NCI-H226 (cell line): Measurements from ENCODE around the gene FOXP2.
"Not testable (repeated sequence)": the region's sequence is repeated elsewhere in the genome, so short reads cannot be mapped to it uniquely, and the experiment has no call there.

Experiments
- DNase-seq: peaks from one replicate; pipeline ENCODE4 v3.0.0-alpha.2; 2015

The FOXP2 gene

DNA sequence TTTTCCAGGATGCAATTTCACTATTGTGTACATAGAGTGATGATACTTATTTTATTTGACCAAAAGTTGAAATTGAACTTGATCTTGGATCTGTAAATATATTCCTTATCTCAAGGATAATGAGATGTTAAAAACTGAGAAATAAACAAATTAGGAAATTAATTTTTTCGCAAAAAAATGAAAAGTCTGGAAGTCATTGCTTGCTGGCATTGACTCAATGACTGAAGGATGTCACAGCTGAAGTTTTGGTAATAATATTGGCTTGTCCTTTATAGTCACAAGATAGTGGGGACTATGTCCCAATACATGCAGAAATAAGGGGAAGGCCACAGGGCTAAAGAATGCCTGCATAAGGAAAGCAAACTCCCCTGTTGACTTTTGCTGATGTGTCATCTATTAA lies 92.8 kb downstream of the FOXP2 start:
- DNase-seq, result no peak

DNA sequence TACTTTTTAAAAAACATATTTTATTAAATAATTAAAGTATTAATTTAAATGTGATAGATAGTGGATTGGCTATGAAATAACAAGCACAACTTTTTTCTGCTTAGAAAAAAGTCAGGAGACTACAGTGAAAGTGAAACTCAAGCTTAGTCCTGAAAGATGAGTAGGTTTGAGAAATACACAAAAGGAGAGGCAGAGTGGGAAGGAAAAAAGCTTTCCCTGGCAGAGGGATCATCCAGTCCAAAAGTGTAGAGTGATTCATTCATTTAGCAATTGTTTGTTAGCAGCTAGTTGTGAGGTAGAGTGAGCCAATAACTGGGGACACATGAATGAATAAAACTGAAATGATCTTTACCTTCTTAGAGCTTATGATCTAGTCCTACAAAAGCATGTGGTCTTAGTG lies 93.5 kb downstream of the FOXP2 start:
- DNase-seq, result peak; percentile 10

DNA sequence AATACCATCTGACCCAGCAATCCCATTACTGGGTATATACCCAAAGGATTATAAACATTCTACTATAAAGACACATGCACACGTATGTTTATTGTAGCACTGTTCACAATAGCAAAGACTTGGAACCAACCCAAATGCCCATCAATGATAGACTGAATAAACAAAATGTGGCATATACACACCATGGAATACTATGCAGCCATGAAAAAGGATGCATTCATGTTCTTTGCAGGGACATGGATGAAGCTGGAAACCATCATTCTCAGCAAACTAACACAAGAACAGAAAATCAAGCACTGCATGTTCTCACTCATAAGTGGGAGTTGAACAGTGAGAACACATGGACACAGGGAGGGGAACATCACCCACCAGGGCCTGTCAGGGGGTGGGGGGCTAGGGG lies 96.2 kb downstream of the FOXP2 start:
- not testable (repeated sequence) for DNase-seq

DNA sequence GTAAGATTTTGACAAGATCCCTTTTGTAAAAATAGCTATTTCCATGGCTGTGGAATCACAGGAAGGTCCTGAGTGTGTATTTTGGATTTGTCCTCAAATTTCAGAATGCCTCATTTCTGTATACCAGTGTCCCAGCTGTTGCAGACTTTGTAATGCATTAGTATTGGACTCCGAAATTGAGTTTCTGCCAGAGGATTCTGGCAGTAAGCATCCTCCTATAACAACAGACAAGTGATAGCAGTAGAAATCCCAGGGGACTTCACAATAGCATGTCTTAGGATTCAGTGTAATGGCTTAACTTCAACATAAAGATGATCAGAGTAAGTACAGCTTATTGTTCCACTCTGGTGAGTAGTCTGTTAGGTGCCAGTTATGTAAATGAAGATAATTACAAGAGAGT lies 104.6 kb downstream of the FOXP2 start:
- no peak for DNase-seq

DNA sequence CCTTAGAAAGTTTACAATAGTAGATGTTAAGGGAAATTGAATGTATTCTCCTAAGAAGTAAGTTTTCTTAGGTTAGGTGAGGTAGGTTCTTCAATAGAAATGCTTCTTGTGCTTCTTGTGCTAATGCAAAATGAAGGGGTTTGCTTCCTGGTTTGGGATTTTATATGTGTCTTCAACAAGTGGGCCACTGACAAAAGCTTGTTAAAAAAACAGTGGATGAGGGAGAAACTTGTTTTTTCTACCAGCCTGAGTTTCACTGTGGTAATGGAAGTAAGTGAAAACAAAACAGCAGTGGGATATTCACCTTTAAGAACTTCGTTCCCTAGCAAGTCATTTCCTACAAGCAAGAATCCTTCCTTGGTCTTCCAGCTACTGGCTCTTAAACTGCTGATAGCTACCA lies 107.5 kb downstream of the FOXP2 start:
- no peak for DNase-seq

DNA sequence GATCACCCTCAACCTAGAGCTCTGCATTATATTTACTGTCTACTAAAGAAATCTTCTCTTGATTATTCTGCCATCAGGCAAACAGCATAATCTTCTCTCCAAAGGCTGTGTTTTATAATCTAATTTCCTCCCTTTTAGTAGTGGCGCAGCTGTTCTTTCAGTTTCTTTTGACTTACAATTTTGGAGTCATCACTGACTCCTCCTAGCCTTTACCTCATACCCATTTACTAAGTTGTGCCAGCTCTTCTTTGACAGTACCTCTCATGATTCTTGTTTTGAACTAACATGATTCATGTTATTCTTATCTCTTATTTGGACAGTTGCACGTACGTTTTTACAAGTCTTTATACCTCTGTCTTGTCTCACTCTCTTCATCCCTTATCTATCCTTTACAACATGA lies 113.0 kb downstream of the FOXP2 start:
- peak; percentile 32 for DNase-seq

DNA sequence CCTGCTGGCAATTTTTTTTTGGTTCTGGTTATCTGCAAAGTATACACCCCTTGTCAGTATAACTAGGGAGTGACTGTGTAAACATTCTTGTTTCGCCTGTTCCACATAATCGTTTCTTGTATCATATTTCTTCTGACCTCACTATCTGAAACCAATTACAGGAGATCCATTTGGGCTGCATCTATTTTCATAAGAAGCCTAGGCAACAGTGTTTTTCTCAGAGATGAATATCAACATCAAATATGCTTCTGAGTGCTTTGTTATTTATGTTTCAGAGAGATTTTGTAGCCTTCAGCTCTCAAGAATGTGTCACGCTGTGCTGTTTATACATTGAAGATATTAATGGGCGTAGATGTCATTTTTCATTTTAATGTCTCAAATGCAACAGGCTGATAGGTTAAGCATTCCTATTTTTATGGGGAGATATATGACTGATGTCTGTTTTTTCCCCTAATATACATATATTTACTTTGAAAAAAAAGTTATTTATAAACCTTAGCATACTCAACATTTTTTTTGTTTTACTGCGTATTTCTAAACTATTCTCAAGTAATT lies 115.5 kb downstream of the FOXP2 start:
- peak; percentile 60 for DNase-seq

DNA sequence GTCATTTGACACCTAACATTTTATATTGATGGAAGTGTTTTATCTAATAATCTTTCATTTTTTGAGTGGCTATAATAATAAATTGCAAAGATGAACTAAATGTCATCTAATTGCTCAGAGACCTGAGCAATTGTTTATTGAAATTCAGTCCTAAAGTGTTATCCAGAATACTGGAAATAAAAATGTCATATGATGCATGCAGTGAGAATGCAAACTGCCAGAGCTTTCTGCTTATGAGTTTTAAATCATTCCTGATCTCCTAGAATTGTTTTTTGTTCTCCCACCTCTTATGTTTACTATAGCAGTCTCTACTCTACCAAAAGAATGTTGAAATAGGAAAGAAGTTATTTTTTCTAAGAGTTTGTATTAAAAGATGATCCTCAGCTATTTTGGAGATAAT lies 116.7 kb downstream of the FOXP2 start:
- DNase-seq, result no peak

DNA sequence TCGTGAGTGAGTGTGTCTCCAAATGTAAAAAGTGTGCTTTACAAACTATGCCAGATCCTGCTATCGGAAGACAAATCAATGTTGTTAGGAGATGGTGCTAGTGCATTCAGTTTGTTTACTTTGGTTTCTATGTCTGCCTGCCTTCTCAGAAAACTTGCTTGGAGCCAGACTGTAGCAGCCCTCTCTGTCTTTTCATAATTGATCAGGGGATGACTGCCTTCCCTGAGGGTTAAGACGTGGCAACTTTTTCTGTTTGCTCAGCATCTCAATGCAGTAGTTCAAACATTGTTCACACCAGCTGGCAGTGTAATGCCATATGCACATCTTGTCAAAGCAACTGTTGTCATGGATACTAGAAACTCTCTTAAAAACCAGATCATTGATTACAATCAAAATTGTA lies 118.5 kb downstream of the FOXP2 start:
- no peak for DNase-seq

DNA sequence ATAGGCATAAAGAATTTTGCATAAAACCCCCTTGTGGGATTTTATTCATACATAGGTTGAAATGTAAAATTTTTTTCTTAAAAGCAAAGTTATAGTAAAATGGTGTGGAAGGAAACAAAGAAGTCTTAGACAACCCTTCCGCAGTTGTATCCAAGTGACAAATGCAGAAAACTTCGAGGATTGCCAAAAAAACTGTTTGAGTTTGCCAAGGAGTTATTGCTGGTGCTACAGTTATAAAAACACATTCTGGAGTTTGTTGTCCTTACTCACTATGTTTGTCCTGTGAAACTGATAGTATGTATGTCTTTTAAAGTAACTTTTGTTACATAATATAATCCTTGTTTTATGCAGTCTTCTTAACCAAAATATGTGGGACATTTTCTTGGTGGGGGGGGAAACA lies 120.3 kb downstream of the FOXP2 start:
- DNase-seq, result no peak

DNA sequence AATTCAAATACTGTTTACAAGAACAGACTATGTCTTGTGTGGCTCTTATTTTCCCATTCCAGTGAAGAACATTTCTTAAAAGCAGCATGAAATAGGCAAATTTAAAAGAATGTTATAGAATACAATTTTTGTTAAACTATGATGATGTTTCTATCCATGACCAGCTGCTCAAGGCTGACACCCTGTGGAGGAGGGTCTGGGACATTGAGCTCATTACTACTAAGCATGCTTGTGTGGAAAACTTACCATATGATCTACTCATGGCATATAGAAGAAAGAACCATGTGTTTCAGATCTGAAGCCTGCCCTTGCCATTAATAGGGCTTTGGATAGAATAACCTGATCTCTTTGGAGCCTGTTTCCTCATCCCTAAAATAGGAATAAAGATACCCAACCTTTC lies 125.0 kb downstream of the FOXP2 start:
- peak; percentile 6 for DNase-seq

DNA sequence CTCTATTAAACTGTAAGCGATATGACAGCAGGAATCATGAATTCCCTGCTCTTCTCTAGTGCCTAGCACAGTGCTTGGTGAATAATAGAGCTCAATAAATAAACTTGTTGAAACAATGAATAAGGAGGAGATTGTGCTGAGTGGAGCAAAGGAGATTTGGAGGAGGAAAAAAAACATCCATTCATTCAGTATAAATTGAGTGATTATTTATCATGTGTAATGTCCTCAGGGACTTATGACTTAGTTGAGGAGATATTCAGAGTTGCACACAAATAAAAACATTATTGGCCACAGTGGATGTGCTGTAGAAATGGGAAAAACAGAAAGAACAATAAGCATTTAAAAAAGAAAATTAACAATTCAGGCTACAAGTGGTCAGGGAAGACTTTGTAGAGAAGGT lies 125.7 kb downstream of the FOXP2 start:
- DNase-seq, result no peak

DNA sequence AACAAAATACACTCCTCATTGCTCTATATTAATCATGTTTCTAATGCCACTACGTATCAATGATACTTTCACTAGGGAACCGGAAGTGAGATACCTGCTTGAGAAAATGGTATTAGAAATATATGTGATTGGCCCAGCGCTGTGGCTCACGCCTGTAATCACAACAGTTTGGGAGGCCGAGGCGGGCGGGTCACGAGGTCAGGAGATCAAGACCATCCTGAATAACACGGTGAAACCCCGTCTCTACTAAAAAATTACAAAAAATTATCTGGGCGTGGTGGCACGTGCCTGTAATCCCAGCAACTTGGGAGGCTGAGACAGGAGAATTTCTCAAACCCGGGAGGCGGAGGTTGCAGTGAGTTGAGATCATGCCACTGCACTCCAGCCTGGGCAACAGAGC lies 132.7 kb downstream of the FOXP2 start:
- not testable (repeated sequence) for DNase-seq

DNA sequence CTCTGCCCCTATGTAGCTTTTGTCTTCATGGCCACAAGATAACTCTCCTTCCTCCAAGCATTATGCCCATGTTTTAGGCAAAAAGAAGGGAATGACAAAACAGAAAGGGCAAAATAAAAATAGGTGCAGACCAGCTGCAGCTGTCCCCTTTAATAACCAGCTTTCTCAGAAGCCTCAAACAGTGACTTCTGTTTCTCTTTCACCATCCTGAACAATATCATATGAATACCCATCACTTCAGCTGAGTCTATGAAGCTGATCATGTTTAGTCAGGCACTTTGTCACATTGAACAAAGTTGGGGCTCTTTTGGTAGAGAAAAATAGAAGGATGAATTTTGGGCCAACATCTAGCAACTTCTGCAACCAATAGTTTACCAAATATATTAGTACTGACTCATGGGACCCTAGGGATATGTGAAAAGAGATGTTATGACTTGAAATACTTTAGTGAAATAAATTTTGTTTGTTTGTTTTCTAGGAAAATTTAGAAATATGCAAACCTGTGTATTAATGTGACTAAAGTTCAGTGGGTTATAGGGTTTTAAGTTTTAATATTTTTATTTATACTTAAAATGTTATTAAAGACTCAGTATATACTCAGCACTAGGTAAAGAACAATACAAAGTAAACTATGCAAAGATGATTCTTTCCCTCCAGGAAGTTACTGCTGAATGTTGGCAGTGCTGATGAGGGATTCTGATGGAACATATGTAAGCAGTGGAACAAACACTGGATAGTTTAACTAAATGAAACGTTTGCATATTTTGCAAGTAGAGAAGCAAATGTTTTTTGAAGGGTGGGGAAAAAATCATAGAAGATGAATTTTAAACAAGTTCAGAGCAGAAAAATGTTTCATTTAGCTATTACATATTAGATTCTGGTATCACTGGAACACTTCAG lies 133.7 kb downstream of the FOXP2 start:
- no peak for DNase-seq

DNA sequence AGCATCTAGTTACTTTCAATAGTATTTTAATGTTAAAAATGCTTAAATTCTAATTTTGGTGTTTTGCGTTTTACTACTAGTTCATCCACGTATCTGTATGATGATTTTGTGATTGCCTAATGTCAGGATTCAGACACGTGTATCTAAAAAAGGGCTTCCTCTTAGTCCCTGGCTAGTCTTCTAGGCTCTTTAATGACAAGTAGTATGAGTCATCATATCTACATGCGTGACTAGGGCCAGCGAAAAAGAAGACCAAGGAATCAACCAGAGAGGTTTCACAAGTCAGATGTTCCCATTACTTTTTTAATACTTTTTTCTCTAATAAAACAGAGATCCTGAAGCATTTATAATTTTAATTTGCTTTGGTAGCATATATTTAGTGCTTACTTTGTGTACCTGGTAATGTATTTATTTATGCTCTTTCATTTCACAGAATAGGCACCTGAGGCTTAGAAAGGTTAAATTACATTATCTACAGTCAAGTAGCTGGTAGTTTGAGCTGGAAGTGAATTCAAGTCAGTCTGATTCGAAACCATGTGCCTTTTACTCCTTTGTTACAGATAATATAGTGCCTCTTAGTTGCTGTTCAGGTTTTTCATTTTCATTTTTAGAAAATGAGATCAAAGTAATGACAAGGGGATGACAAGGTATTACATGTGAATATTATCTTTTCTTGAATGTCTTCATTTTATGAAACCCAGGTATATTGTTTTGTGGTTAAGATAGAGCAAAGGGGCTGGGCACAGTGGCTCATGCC lies 140.3 kb downstream of the FOXP2 start:
- DNase-seq, result no peak

DNA sequence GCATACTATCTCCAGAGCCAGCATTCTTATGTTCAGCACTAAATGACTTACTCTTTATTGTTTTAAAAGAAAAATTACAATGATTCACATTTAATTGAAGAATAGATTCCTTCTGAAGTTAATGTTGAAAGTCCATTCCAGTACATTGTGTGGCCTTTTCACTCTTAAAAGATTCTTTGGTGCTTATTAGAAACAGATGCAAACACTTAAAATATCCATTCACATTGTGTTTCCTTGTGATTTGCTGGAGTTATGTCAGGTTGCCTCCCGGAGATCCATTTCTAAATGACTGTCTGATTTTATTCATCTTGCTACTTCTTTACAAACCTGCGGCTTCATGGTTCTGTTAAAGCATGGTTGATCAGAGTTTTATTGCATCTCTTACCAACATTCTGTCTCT lies 152.8 kb downstream of the FOXP2 start:
- DNase-seq, result no peak

DNA sequence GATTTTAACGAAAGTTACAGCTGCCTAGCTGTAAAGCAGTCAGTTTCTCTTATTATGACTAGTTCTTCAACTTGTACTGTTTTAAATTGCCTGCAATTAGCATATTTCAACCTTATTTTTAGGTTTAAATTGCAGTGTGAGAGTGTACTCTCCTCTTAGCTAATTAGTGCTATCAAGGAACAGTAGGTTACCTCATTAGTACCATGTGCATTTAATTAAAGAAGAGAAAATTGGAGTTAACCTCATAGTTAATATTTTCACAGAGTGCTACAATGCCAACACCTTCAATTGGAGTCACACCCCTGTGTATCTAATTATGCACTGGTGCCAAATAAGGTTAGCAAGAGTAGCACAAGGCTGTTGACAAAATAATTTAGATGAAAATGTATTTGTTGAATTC lies 154.6 kb downstream of the FOXP2 start:
- DNase-seq, result no peak

DNA sequence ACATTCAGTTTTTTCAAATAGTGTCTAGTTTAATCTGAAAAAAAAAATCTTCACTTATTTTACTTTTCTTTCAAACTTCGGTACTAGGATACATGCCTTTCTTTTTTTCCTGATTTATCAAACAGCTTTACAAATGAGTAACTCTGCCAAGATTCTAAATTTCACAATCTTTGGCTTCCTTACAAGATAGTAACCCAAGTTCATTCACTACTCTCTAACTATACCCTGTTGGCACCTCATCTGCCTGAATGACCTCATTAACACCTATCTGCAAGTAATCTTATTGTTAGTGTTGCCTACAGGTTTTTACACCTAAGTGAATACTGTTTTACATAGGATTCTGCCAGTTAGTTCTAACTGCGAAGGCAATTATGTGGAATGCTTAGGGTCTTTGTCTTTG lies 159.8 kb downstream of the FOXP2 start:
- peak; percentile 73 for DNase-seq

DNA sequence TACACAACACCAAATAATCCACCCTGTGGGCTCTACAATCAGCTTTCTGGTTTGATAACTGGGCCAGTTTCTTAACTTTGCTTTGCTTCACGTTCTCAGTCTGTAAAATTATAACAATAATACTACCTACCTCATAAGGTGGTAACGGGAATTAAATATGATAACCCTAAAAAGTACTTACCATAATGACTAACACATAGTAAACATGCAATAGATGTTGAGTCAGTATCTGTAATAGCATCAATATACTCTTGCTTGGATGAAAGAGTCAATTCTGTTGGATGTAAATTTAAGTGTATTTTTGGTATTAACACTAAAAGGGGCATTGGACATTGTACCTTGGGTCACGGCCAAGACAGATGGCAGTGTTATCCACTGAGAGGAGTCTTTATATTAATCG lies 160.5 kb downstream of the FOXP2 start:
- DNase-seq, result no peak

DNA sequence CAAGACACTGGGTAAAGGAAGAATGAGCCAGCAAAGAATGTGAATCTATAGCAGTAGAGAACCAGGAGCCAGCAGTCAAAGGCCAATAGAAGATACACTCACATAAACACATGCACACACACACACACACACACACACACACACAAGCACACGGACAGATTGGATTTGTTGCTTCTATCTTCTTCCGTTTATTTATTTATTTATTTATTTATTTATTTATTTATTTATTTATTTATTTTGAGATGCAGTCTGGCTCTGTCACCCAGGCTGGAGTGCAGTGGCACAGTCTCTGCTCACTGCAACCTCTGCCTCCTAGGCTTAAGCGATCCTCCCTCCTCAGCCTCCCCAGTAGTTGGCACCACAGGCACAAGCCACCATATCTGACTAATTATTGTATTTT lies 166.3 kb downstream of the FOXP2 start:
- DNase-seq, result not testable (repeated sequence)

DNA sequence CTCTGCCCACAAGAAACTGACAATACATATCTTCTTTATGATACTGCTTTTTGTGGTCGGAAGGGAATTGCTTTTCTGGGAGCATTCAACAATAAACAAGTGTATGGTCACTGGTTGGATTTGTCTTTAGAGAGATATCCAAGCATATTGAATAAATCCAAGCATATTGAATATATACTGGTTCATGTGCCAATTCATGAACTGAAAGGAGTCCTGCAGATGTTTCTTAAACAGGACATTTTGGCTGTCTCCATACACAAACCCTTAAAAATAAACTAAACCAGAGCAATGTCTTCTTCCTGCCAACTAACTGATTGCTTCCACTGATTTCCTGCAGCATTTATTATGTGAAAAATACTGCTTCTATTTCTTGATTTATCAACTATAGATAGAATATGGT lies 173.9 kb downstream of the FOXP2 start:
- DNase-seq, result no peak

DNA sequence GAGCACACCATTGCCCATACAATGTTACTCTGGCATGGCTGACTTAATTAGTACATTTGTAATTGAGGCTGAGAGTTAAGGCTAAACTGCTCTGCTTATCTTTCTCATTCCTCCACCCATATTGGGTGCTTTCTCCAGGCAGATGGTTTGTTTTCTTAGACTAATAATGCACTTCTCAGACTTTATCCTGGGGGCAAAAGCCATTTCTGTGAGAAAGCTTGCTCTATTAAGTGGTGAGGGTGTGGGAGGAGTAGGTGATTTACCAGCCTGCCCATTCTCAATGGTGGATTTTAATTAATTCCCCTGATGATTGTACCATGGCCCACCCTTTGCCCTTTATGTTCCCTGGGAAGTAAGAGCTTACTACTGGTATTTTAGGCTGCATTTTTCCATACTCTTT lies 174.8 kb downstream of the FOXP2 start:
- no peak for DNase-seq

DNA sequence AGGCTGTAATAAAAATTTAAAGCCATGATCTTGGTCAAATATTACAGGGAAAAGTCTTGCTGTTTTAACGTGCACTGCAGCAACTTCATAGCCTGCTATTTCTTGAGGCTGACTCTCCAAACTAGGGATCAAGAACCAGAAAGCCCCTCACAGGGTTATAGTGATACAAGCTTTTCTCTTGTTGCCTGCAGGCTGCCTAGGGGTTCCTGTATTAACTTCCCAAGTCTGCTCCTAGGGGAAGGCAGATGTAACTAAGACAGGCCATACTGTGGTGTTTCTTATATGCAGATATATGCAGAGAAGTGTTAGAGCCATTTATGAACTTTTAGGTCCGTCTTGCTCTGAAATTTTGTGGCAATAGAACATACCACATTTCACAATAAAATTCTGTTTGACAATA lies 175.7 kb downstream of the FOXP2 start:
- no peak for DNase-seq

DNA sequence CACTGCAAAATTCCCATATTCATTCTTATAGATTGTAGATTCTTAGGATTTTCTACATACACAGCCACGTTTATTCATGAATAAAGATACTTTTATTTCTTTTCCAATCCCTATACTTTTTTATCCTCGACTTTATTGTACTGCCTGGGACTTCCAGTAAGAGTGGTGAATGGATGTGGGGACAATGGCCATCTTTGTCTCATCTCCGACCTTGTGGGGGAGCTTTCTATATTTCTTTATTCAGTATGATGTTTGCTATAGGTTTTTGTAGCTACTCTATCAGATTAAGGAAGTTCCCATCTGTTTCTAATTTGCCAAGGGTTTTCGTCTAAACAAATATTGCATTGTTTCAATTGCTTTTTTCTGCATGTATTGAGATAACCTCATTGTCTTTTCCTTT lies 184.3 kb downstream of the FOXP2 start:
- no peak for DNase-seq
